CD4-positive, alpha-beta T cell (primary cell): Measurements from ENCODE around the gene NPS. TPM values are rescaled to one million over a fixed set of nuclear protein-coding genes. Genes with fewer than 3 reads are reported as not detected.

Source experiments
- ATAC-seq: fragments of 200-7000 bp; cut with Tn5 transposase; one replicate; pipeline ENCODE4 v1.10.0; 2022; ENCODE audit warnings: mild to moderate bottlenecking; ENCODE audit not compliant: poor library complexity
- CTCF ChIA-PET: fragments of 350-600 bp; sonication (Branson Sonifier 250); formaldehyde crosslinking; loops from one replicate; lab custom pipeline; 2021; ENCODE audit warnings: antibody characterized with exemption, inconsistent platforms; lab: Charles Lee
- POLR2A ChIA-PET: fragments of 350-600 bp; sonication (Branson Sonifier 250); formaldehyde crosslinking; loops from one replicate; lab custom pipeline; 2021; ENCODE audit warnings: antibody characterized with exemption, inconsistent platforms; lab: Charles Lee
- DNase-seq, 14 experiments: peaks; one replicate each; pipeline ENCODE4 v3.0.0-alpha.2; 2013 to 2020; ENCODE audit warnings: mixed read lengths in 2 of 14
- H3K27ac ChIP-seq, 2 donors: one replicate each; pipeline versions ENCODE4 v1.5.1 to v1.7.0; 2013; ENCODE audit warnings: low read length in 2 of 2, low read depth in 1 of 2, mild to moderate bottlenecking in 1 of 2
- H3K27me3 ChIP-seq, 2 experiments: 1 replicate in 1 of 2; 2 replicates in 1 of 2; pipeline versions ENCODE4 v1.6.1 to v1.7.0; 2013; ENCODE audit warnings: low read length in 2 of 2, control low read depth in 1 of 2, mild to moderate bottlenecking in 1 of 2, moderate library complexity in 1 of 2; ENCODE audit not compliant: insufficient read depth in 2 of 2, control insufficient read depth in 1 of 2
- H3K36me3 ChIP-seq: one replicate; pipeline ENCODE4 v1.6.1; 2013; ENCODE audit warnings: low read length, control low read depth; ENCODE audit not compliant: insufficient read depth
- H3K4me1 ChIP-seq: one replicate; pipeline ENCODE4 v1.6.1; 2013; ENCODE audit warnings: low read length, control low read depth; ENCODE audit not compliant: insufficient read depth
- H3K4me3 ChIP-seq: one replicate; pipeline ENCODE4 v1.5.1; 2013; ENCODE audit warnings: mild to moderate bottlenecking, low read length, moderate library complexity
- H3K9me3 ChIP-seq, 2 experiments: 1 replicate in 1 of 2; 2 replicates in 1 of 2; pipeline versions ENCODE4 v1.6.1 to v1.7.0; 2013; ENCODE audit warnings: low read length in 2 of 2, mild to moderate bottlenecking in 2 of 2, control low read depth in 1 of 2, moderate library complexity in 1 of 2; ENCODE audit not compliant: control insufficient read depth in 1 of 2, insufficient read depth in 1 of 2
- H3K27ac Mint-ChIP-seq: one replicate; pipeline ENCODE4 v1.8.0; 2020; ENCODE audit warnings: mixed read lengths
- H3K27me3 Mint-ChIP-seq: one replicate; pipeline ENCODE4 v1.8.0; 2021; ENCODE audit warnings: mixed read lengths
- H3K36me3 Mint-ChIP-seq: one replicate; pipeline ENCODE4 v1.8.0; 2021; ENCODE audit warnings: low read depth, mixed read lengths
- H3K4me1 Mint-ChIP-seq: one replicate; pipeline ENCODE4 v1.8.0; 2021; ENCODE audit warnings: low read depth, mixed read lengths
- H3K4me3 Mint-ChIP-seq: one replicate; pipeline ENCODE4 v1.8.0; 2020; ENCODE audit warnings: mild to moderate bottlenecking, mixed read lengths
- H3K9me3 Mint-ChIP-seq: one replicate; pipeline ENCODE4 v1.8.0; 2020; ENCODE audit warnings: mixed read lengths
- intact Hi-C, 2 experiments: fragments of 100-400 bp; cut with DNase I in 1 of 2; cut with micrococcal nuclease in 1 of 2; formaldehyde crosslinking; loops; one replicate each; pipeline versions ENCODE4 v1.15.1 to v1.9.0; 2023 to 2025; cut with DNase I, micrococcal nuclease
- total RNA-seq, 174 experiments: library from RNA in 2 of 174; stranded (reverse) in 2 of 174; gene quantifications; one replicate each; pipeline ENCODE4 v1.2.3 and lab custom pipeline; 2021 to 2026
- TF ChIP-seq, protein P1 (sequence below): fragments of 200-600 bp; IDR thresholded peaks from one replicate; pipeline ENCODE4 v1.8.0; 2022; ENCODE audit warnings: antibody characterized with exemption, mild to moderate bottlenecking

Gene NPS
- total RNA-seq, 2 experiments from 2014 or later: not detected

- no peak overlapping the region for H3K27ac Mint-ChIP-seq
- no peaks in the 10 kb centered on the region for H3K36me3 Mint-ChIP-seq
- intact Hi-C loops: no loop called here
- Histone ChIP-seq H3K27me3 (no peaks in the 10 kb centered on the region), H3K4me1 (no peaks in the 10 kb centered on the region), H3K4me3 (no peak overlapping the region), H3K36me3 (no peaks in the 10 kb centered on the region), H3K27ac (no peak overlapping the region), H3K9me3 (peaks cover 0 to 6% of the 10 kb centered on the region in 2 experiments)
- ATAC-seq (no peak), DNase-seq (no peak)
- H3K27me3 Mint-ChIP-seq: peaks cover 38% of the 10 kb centered on the region
- no peak overlapping the region for H3K4me3 Mint-ChIP-seq
- ChIA-PET POLR2A (no interaction called here), CTCF (no interaction called here)
- TF ChIP-seq, protein P1, sequence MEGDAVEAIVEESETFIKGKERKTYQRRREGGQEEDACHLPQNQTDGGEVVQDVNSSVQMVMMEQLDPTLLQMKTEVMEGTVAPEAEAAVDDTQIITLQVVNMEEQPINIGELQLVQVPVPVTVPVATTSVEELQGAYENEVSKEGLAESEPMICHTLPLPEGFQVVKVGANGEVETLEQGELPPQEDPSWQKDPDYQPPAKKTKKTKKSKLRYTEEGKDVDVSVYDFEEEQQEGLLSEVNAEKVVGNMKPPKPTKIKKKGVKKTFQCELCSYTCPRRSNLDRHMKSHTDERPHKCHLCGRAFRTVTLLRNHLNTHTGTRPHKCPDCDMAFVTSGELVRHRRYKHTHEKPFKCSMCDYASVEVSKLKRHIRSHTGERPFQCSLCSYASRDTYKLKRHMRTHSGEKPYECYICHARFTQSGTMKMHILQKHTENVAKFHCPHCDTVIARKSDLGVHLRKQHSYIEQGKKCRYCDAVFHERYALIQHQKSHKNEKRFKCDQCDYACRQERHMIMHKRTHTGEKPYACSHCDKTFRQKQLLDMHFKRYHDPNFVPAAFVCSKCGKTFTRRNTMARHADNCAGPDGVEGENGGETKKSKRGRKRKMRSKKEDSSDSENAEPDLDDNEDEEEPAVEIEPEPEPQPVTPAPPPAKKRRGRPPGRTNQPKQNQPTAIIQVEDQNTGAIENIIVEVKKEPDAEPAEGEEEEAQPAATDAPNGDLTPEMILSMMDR: no peak
- no peaks in the 10 kb centered on the region for H3K9me3 Mint-ChIP-seq
- H3K4me1 Mint-ChIP-seq: no peaks in the 10 kb centered on the region
Observed at GRCh38 chr10:127553417-127553816, 4.3 kb downstream of the NPS start.

GRCh38 chr10:127556916-127557315, 7.8 kb downstream of the NPS start:
- Histone ChIP-seq H3K27me3 (no peaks in the 10 kb centered on the region), H3K9me3 (peaks cover 0 to 3% of the 10 kb centered on the region in 2 experiments), H3K4me1 (no peaks in the 10 kb centered on the region), H3K4me3 (no peak overlapping the region), H3K27ac (no peak overlapping the region), H3K36me3 (no peaks in the 10 kb centered on the region)
- ATAC-seq (no peak), DNase-seq (no peak)
- ChIA-PET CTCF (no interaction called here), POLR2A (no interaction called here)
- intact Hi-C loops: no loop called here
- Mint-ChIP-seq H3K27ac (no peak overlapping the region), H3K4me3 (no peak overlapping the region), H3K4me1 (no peaks in the 10 kb centered on the region), H3K36me3 (no peaks in the 10 kb centered on the region), H3K27me3 (peaks cover 41% of the 10 kb centered on the region), H3K9me3 (peaks cover 4% of the 10 kb centered on the region)
- TF ChIP-seq, protein P1: no peak

- no peak overlapping the region for H3K4me3 Mint-ChIP-seq
- Histone ChIP-seq H3K27me3 (no peaks in the 10 kb centered on the region), H3K4me1 (no peaks in the 10 kb centered on the region), H3K36me3 (no peaks in the 10 kb centered on the region), H3K27ac (no peak overlapping the region), H3K4me3 (no peak overlapping the region), H3K9me3 (no peaks in the 10 kb centered on the region)
- intact Hi-C loops: loop anchor here in 1 of 2 experiments (5.0 kb wide), 1 partner anchor 591 kb away; no protein-coding TSS in a partner anchor
- peaks cover 33% of the 10 kb centered on the region for H3K27me3 Mint-ChIP-seq
- POLR2A ChIA-PET: no interaction called here
- no peaks in the 10 kb centered on the region for H3K36me3 Mint-ChIP-seq
- no peaks in the 10 kb centered on the region for H3K4me1 Mint-ChIP-seq
- peaks cover 4% of the 10 kb centered on the region for H3K9me3 Mint-ChIP-seq
- TF ChIP-seq, protein P1: no peak
- CTCF ChIA-PET: no interaction called here
- ATAC-seq (no peak), DNase-seq (no peak)
- H3K27ac Mint-ChIP-seq: no peak overlapping the region
Observed at GRCh38 chr10:127561647-127562046, 12.5 kb downstream of the NPS start.
